ENCODE results near the gene ANKFN1. TPM values are rescaled to one million over a fixed set of nuclear protein-coding genes. Genes with fewer than 3 reads are reported as not detected.

The ANKFN1 gene
- total and polyA plus RNA-seq, 2 donors, result 0.57 to 0.71 TPM

DNA sequence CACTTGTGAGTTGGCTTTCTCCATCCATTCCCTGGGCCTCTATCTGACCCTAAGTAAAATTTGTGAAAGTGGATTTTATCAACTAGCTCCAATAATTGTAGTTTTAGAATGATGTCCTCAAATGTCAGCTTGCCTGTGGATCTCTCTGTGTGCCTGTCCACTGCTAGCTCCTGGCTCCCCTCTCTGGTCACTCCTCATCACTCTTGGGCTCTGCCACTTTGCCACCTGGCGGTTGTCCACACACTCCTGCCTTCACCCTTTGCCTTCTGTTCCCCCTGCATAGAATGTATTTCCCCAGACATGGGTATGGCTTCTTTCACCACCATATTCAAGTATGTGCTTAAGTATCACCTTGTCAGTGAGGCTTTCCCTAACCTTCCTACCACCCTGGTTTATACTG, 19.8 kb downstream of the ANKFN1 start:
- Histone ChIP-seq H3K4me3 (ENCODE audit: low read length in 2 of 2) (no peak overlapping the region), H3K27ac (ENCODE audit: low read depth in 1 of 2, low read length in 1 of 2) (no peak overlapping the region), H3K36me3 (ENCODE audit: control insufficient read depth in 2 of 2, insufficient read depth in 2 of 2, low read length in 1 of 2) (no peaks in the 10 kb centered on the region), H3K9me3 (ENCODE audit: control insufficient read depth in 2 of 2, insufficient read depth in 1 of 2, low read length in 1 of 2) (no peaks in the 10 kb centered on the region), H3K4me1 (ENCODE audit: control insufficient read depth in 2 of 2, insufficient read depth in 2 of 2, low read length in 2 of 2) (peaks cover 0 to 29% of the 10 kb centered on the region in 2 donors), H3K27me3 (ENCODE audit: control insufficient read depth in 2 of 2, insufficient read depth in 1 of 2, low read length in 1 of 2) (no peaks in the 10 kb centered on the region)
- 97% methylated on average over 1 of the region's 1 CpG for WGBS
- no peak for DNase-seq (ENCODE audit: low read depth in 6 of 9, low spot score in 9 of 9)

DNA sequence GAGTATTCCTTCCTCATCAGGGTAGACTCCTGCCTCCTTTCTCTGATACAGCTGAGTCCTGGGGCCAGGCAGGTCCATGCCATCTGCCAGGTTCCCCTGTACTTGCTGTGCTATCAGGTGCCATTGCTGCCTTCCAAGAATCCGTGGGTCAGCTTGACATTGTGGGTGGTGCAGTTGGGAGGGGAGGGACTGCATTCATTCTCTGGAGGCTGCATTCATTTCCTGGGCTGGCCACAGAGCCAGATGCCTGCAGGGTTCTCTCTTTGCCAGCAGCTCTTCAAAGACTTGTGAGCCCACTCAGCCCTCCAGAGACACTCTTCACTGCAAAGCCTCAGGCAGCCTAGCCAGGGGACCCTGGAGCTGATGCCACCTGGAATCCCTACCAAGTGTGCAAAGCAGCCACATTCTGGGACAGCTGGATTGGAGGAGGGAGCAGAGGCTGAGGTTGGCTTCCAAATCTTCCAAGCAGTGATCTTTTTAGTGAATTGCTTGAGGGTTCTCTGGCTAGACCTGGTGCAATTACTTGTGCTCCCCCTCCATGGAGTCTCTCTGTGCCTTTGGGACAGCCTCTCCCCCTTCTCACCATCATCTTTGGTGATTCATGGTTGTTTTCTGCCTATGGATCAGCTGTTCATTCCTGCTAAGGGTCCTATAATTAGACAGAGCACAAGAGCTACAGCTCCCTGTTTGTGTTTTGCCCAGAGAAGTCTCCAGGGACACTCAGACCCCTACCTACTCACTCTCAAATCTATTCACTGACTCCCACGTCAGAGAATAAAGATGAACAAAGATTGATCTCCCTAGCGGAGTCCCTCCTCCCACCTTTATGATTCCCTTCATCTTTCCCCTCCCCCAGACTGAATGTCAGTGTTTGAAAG, 20.9 kb downstream of the ANKFN1 start:
- peak in 3 of 9 donors; percentile 9 to 45 (median 17) for DNase-seq (ENCODE audit: low read depth in 6 of 9, low spot score in 9 of 9)
- Histone ChIP-seq H3K27me3 (ENCODE audit: control insufficient read depth in 2 of 2, insufficient read depth in 1 of 2, low read length in 1 of 2) (no peaks in the 10 kb centered on the region), H3K4me3 (ENCODE audit: low read length in 2 of 2) (no peak overlapping the region), H3K9me3 (ENCODE audit: control insufficient read depth in 2 of 2, insufficient read depth in 1 of 2, low read length in 1 of 2) (no peaks in the 10 kb centered on the region), H3K36me3 (ENCODE audit: control insufficient read depth in 2 of 2, insufficient read depth in 2 of 2, low read length in 1 of 2) (no peaks in the 10 kb centered on the region), H3K27ac (ENCODE audit: low read depth in 1 of 2, low read length in 1 of 2) (no peak overlapping the region), H3K4me1 (ENCODE audit: control insufficient read depth in 2 of 2, insufficient read depth in 2 of 2, low read length in 2 of 2) (peaks cover 0 to 29% of the 10 kb centered on the region in 2 donors)
- 51% methylated on average over 3 of the region's 3 CpGs for WGBS

DNA sequence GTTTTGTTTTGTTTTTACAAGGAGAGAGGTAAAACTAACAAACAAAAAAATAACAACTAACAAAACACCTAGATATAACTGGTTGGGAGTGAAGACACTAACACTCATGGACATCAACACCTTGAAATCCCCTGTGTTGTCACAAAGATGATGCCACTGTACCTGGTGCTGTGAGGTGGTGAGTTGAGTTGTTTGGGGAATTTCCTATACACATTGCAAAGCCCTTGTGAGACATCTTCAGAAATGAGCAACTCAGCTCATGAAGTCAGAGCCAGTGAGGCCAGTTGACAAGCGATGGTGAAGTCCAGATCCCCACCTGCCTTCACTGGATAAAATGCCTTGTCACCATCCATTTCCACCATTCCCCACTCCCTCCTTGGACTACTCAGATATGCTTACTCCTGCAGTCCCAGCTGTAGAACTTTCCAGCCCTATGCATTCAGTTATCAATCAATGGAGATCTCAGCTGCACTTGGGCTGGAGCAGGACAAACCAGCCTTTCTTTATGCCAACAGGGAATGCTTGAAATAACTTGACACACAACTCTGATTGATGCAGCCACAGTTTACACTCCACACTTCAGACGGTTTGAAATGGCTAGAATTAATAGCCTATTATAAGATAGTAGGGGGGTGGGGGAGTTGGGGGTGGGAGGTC, 22.2 kb downstream of the ANKFN1 start:
- 92% methylated on average over 2 of the region's 2 CpGs for WGBS
- no peak overlapping the region for H3K4me3 ChIP-seq (ENCODE audit: low read length in 2 of 2)
- H3K27me3 ChIP-seq (ENCODE audit: control insufficient read depth in 2 of 2, insufficient read depth in 1 of 2, low read length in 1 of 2), result no peaks in the 10 kb centered on the region
- H3K36me3 ChIP-seq (ENCODE audit: control insufficient read depth in 2 of 2, insufficient read depth in 2 of 2, low read length in 1 of 2), result no peaks in the 10 kb centered on the region
- peaks cover 0 to 29% of the 10 kb centered on the region in 2 donors for H3K4me1 ChIP-seq (ENCODE audit: control insufficient read depth in 2 of 2, insufficient read depth in 2 of 2, low read length in 2 of 2)
- DNase-seq (ENCODE audit: low read depth in 6 of 9, low spot score in 9 of 9), result no peak
- H3K27ac ChIP-seq (ENCODE audit: low read depth in 1 of 2, low read length in 1 of 2), result no peak overlapping the region
- no peaks in the 10 kb centered on the region for H3K9me3 ChIP-seq (ENCODE audit: control insufficient read depth in 2 of 2, insufficient read depth in 1 of 2, low read length in 1 of 2)

DNA sequence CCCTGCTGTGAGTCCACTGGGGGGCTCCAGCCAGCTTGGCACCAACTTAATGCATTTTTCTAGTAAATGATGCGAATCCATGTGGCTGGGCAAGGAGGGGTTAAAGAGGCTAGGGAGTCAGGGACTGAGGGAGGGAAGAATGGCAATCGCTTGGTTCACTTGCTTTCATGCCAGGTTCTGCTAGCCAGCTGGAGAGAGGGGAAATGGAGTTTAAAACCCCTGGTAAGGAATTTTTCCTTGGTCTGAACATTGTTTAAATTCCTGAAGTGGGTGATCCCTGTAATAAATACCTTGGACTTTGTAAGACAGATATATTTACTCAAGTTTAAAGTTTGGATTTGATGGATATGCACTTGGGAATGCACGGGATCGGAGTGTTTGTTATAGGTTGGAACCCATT, 22.8 kb downstream of the ANKFN1 start:
- H3K27ac ChIP-seq (ENCODE audit: low read depth in 1 of 2, low read length in 1 of 2), result no peak overlapping the region
- no peaks in the 10 kb centered on the region for H3K36me3 ChIP-seq (ENCODE audit: control insufficient read depth in 2 of 2, insufficient read depth in 2 of 2, low read length in 1 of 2)
- no peaks in the 10 kb centered on the region for H3K27me3 ChIP-seq (ENCODE audit: control insufficient read depth in 2 of 2, insufficient read depth in 1 of 2, low read length in 1 of 2)
- H3K4me1 ChIP-seq (ENCODE audit: control insufficient read depth in 2 of 2, insufficient read depth in 2 of 2, low read length in 2 of 2), result peaks cover 0 to 29% of the 10 kb centered on the region in 2 donors
- H3K4me3 ChIP-seq (ENCODE audit: low read length in 2 of 2), result no peak overlapping the region
- WGBS, result 95% methylated on average over 4 of the region's 4 CpGs
- H3K9me3 ChIP-seq (ENCODE audit: control insufficient read depth in 2 of 2, insufficient read depth in 1 of 2, low read length in 1 of 2), result no peaks in the 10 kb centered on the region
- no peak for DNase-seq (ENCODE audit: low read depth in 6 of 9, low spot score in 9 of 9)

DNA sequence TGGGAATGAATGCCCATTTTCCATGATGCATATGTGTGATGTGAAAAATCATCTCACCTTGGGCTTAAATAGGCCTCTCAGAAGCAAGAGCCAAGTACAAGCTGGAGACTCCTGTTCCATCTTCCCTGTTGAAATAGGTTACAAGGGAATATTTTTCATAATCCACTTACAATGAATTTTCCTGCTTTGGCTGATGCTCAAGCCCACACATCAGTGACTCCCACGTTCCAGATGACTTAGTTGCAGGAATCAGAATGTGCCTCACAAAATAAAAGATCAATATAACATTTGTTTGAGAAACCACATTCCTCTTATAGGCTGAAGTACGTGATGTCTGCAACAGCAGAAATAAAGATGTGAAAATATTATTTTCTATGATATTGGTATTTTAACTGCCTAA, 24.1 kb downstream of the ANKFN1 start:
- DNase-seq (ENCODE audit: low read depth in 6 of 9, low spot score in 9 of 9), result no peak
- 93% methylated on average over 2 of the region's 2 CpGs for WGBS
- Histone ChIP-seq H3K4me3 (ENCODE audit: low read length in 2 of 2) (no peak overlapping the region), H3K27ac (ENCODE audit: low read depth in 1 of 2, low read length in 1 of 2) (no peak overlapping the region), H3K9me3 (ENCODE audit: control insufficient read depth in 2 of 2, insufficient read depth in 1 of 2, low read length in 1 of 2) (no peaks in the 10 kb centered on the region), H3K4me1 (ENCODE audit: control insufficient read depth in 2 of 2, insufficient read depth in 2 of 2, low read length in 2 of 2) (peaks cover 0 to 29% of the 10 kb centered on the region in 2 donors), H3K36me3 (ENCODE audit: control insufficient read depth in 2 of 2, insufficient read depth in 2 of 2, low read length in 1 of 2) (no peaks in the 10 kb centered on the region), H3K27me3 (ENCODE audit: control insufficient read depth in 2 of 2, insufficient read depth in 1 of 2, low read length in 1 of 2) (no peaks in the 10 kb centered on the region)

DNA sequence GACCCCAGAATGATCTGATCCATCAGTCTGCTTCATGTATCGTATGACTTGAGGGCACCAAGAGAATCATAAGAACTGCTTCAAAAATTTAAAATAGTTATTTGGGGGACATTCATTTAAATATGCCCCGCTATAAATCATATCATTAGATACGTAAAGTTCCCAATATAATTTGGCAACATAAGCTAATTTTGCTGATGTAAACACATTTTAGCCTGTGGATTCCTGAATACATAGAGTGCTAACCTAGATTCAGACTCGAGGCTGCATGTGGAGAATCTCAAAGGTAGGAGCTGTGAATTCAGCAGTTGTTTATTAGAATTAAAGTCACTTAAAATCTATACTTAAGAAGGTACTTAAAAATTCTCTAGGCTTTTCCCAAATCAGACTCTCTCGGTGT, 24.9 kb downstream of the ANKFN1 start:
- no peaks in the 10 kb centered on the region for H3K27me3 ChIP-seq (ENCODE audit: control insufficient read depth in 2 of 2, insufficient read depth in 1 of 2, low read length in 1 of 2)
- peaks cover 0 to 21% of the 10 kb centered on the region in 2 donors for H3K4me1 ChIP-seq (ENCODE audit: control insufficient read depth in 2 of 2, insufficient read depth in 2 of 2, low read length in 2 of 2)
- WGBS, result 96% methylated on average over 5 of the region's 5 CpGs
- H3K27ac ChIP-seq (ENCODE audit: low read depth in 1 of 2, low read length in 1 of 2), result no peak overlapping the region
- H3K9me3 ChIP-seq (ENCODE audit: control insufficient read depth in 2 of 2, insufficient read depth in 1 of 2, low read length in 1 of 2), result no peaks in the 10 kb centered on the region
- no peak overlapping the region for H3K4me3 ChIP-seq (ENCODE audit: low read length in 2 of 2)
- no peaks in the 10 kb centered on the region for H3K36me3 ChIP-seq (ENCODE audit: control insufficient read depth in 2 of 2, insufficient read depth in 2 of 2, low read length in 1 of 2)
- DNase-seq (ENCODE audit: low read depth in 6 of 9, low spot score in 9 of 9), result no peak

DNA sequence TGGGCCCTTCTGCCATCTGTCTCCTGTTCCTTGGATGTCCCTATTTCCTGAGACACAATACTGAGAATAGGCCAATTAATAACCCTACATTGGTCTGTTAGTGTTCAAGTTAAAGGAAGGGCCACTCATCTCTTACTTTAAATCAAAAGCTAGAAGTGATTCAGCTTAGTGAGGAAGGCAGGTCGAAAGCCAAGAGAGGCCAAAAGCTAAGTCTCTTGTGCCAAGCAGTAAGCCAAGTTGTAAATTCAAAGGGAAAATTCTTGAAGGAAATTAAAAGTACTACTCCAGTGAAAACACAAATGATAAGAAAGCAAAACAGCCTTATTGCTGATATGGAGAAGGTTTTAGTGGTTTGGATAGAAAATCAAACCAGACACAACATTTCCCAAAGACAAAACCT, 28.8 kb downstream of the ANKFN1 start:
- Histone ChIP-seq H3K27ac (ENCODE audit: low read depth in 1 of 2, low read length in 1 of 2) (no peak overlapping the region), H3K4me3 (ENCODE audit: low read length in 2 of 2) (no peak overlapping the region), H3K9me3 (ENCODE audit: control insufficient read depth in 2 of 2, insufficient read depth in 1 of 2, low read length in 1 of 2) (no peaks in the 10 kb centered on the region), H3K36me3 (ENCODE audit: control insufficient read depth in 2 of 2, insufficient read depth in 2 of 2, low read length in 1 of 2) (no peaks in the 10 kb centered on the region), H3K27me3 (ENCODE audit: control insufficient read depth in 2 of 2, insufficient read depth in 1 of 2, low read length in 1 of 2) (no peaks in the 10 kb centered on the region), H3K4me1 (ENCODE audit: control insufficient read depth in 2 of 2, insufficient read depth in 2 of 2, low read length in 2 of 2) (no peaks in the 10 kb centered on the region)
- DNase-seq (ENCODE audit: low read depth in 6 of 9, low spot score in 9 of 9), result no peak
- WGBS, result 97% methylated on average over 1 of the region's 1 CpG

DNA sequence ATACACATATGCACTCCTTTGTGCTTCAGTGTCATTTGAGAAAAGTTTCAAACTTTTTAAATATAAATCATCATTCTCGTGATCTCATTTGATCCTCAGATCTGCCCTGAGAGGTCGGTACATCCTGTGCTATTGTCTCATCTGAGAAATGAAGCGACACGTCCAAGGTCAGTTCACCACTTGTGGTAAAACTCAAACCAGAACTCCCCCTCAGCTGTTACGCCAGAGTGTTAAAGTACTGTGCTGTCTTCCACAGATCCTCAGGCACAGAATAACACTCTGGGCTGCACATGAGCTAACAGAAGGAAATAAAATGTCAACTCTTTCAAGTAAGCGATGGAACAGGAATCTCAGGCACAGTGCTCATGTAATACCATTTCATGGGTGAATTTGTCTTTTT, 31.4 kb downstream of the ANKFN1 start:
- no peak for DNase-seq (ENCODE audit: low read depth in 6 of 9, low spot score in 9 of 9)
- WGBS, result 66% methylated on average over 6 of the region's 6 CpGs

DNA sequence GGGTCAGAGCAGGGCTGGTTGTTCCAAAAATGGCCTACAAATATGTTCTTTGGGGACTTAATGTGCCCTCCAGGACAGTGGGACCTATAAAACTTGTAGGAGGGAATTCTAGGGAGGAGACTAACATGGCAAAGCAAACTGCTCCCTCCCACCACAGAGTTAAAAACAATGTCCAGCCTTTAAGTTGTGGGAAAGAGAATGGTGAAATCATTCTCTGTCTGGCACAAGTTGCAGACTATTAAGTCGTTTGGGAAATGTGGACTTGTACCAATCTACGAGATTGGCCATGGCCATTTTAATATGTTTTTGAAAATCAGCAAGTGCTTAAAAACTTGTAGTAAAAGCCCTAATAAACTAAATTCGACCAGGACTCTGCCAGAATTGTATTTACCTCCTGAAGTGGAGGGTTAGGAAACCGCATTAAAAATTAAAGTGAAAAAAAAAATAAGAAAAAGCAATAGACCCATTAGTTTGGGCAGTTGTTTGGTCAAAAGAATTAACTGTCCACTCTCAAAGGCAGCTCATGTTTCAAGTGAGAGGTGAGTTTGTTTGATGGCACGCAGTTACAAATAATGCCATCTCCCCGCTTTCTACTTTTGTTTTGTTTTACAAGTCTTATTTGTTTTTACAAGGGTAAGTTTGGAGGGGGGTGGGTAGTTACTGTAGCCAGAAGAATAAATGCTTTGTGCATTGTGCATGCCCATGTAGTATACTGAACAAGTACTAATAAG, 32.4 kb downstream of the ANKFN1 start:
- Histone ChIP-seq H3K4me3 (ENCODE audit: low read length in 2 of 2) (no peak overlapping the region), H3K4me1 (ENCODE audit: control insufficient read depth in 2 of 2, insufficient read depth in 2 of 2, low read length in 2 of 2) (no peaks in the 10 kb centered on the region), H3K36me3 (ENCODE audit: control insufficient read depth in 2 of 2, insufficient read depth in 2 of 2, low read length in 1 of 2) (no peaks in the 10 kb centered on the region), H3K27me3 (ENCODE audit: control insufficient read depth in 2 of 2, insufficient read depth in 1 of 2, low read length in 1 of 2) (no peaks in the 10 kb centered on the region), H3K9me3 (ENCODE audit: control insufficient read depth in 2 of 2, insufficient read depth in 1 of 2, low read length in 1 of 2) (no peaks in the 10 kb centered on the region), H3K27ac (ENCODE audit: low read depth in 1 of 2, low read length in 1 of 2) (no peak overlapping the region)
- 92% methylated on average over 6 of the region's 6 CpGs for WGBS
- no peak for DNase-seq (ENCODE audit: low read depth in 6 of 9, low spot score in 9 of 9)

More for the DNA sequence above, 31.4 kb downstream of the ANKFN1 start:
- Histone ChIP-seq H3K36me3 (ENCODE audit: control insufficient read depth in 2 of 2, insufficient read depth in 2 of 2, low read length in 1 of 2) (no peaks in the 10 kb centered on the region), H3K9me3 (ENCODE audit: control insufficient read depth in 2 of 2, insufficient read depth in 1 of 2, low read length in 1 of 2) (no peaks in the 10 kb centered on the region), H3K27me3 (ENCODE audit: control insufficient read depth in 2 of 2, insufficient read depth in 1 of 2, low read length in 1 of 2) (no peaks in the 10 kb centered on the region), H3K27ac (ENCODE audit: low read depth in 1 of 2, low read length in 1 of 2) (no peak overlapping the region), H3K4me3 (ENCODE audit: low read length in 2 of 2) (no peak overlapping the region), H3K4me1 (ENCODE audit: control insufficient read depth in 2 of 2, insufficient read depth in 2 of 2, low read length in 2 of 2) (no peaks in the 10 kb centered on the region)
